GM18909 (cell line): ENCODE data around the gene ADORA2B.
"Not testable (repeated sequence)": the region's sequence is repeated elsewhere in the genome, so short reads cannot be mapped to it uniquely, and the experiment has no call there.

Experiments used
- ATAC-seq: cut with Tn5 transposase; IDR thresholded peaks from one replicate; pipeline ENCODE4 v1.9.1; 2021; ENCODE audit warnings: mild to moderate bottlenecking; ENCODE audit not compliant: unreplicated experiment, poor library complexity

Gene ADORA2B

DNA sequence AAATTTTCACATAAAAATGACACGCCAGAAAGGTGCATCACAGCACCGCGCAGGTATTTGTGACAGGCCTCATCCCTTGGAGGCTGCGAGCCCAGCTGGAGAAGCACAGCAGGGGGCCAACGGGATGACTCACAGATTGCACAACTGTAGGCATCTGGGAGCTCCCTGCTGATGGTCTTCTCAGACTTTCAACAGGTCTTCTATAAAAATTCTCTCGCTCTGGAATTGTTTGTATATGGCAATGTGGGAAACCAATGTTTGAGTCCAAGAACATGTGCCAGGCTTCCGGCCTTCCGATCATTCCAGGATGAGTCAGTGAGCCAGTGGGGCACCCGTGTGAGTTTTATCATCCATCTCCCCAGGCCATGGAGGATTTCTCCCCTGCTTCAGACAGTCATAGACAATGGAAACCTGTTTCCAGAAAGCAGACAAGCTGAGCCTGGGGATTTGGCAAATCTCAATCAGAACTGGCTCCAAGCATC lies 24.1 kb upstream of the ADORA2B start:
- no peak for ATAC-seq

- ATAC-seq = no peak
Measured at GRCh38 chr17:15921640-15922039, 23.3 kb upstream of the ADORA2B start.

DNA sequence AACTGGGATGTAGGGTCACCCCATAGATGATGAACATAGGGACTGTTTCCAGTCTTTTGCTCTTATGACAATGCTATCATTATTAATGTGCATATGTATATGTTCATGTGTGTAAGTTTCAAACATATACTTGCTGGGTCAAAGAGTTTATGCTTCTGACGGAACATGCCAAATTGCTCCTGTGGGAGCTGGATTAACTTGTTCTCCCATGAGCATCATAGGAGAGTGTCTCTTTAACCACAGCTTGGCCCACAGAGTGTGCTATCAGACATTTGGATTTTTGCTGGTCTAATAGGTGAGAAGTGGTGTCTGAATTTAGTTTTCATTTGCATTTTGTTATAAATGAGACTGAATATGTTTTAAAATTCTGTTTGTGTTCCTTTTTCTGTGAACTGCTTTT lies 22.3 kb upstream of the ADORA2B start:
- no peak for ATAC-seq

DNA sequence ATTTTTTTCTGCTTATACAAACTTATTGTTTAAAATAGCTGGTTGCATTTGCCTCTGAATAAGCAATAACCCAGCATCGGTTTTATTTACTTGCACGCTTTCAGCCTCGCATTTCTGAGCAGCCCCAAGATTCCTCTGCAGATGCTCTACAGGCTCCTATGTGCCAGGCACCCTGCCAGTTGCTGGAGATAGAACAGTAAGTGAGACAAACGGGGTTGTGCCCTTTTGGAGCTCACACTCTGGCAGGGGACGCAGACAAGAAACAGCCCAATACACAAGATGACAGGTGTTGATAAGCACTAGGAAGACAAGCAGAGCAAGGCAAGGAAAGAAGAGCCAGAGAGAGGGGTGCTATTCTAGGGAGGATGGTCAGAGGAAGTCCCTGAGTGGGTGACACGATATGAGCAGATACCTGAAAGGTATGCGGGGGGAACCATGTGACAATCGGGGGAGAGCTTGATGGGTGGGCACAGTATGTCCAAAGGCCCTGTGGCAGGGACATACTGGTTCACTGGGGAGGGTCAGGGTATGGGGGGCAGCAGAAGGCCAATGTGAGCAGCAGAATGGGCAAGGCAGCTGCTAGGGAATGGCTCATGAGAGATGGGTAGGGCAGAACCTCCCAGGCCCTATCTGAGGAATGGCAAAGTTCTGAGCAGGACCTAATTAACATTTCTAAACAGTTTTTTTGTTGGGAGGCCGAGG lies 18.7 kb upstream of the ADORA2B start:
- no peak for ATAC-seq

- no peak for ATAC-seq
Measured at GRCh38 chr17:15928286-15928785, 16.6 kb upstream of the ADORA2B start.

GRCh38 chr17:15929941-15930340 lies 15.0 kb upstream of the ADORA2B start:
- ATAC-seq = no peak

GRCh38 chr17:15930426-15930825 lies 14.5 kb upstream of the ADORA2B start:
- ATAC-seq = no peak

DNA sequence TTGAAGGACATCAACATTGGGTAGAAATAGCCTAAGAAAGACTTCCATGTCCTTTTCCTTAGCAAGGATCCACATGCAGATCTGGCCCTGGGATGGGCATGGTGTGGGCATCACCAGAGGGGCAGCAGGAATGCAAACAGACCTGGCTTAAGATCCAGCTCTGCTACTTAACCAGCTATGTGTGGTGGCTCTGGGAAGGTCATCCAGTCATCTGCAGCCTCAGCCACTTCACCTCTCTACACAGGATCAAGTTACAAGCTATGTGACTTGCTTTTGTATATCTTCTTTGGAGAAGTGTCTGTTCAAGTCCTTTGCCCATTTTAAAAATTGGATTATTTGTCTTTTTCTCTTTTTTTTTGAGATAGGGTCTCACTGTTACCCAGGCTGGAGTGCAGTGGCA lies 13.5 kb upstream of the ADORA2B start:
- ATAC-seq = no peak

DNA sequence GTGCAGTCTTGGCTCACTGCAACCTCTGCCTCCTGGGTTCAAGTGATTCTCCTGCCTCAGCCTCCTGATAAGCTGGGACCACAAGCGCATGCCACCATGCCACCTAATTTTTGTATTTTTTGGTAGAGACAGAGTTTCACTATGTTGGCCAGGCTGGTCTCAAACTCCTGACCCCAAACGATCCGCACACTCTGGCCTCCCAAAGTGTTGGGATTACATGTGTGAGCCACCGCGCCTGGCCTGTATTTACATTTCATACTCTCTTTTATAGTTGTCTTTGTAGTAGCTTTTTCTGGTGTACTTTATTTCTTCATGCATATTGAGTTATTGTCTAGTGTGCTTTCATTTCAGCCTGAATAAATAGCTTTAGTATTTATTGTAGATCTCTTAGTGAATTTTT lies 10.1 kb upstream of the ADORA2B start:
- no peak for ATAC-seq

DNA sequence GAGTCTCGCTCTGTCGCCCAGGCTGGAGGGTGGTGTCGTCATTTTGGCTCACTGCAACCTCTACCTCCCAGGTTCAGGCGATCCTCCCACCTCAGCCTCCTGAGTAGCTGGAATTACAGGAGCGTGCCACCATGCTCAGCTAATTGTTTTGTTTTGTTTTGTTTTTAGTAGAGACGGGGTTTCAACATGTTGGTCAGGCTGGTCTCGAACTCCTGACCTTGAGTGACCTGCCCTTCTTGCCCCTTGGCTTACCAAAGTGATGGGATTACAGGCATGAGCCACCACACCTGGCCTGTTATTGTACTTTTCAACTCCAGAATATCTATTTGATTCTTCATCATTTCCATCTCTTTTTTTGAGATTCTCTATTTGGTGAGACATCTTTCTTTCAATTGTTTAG lies 9.0 kb upstream of the ADORA2B start:
- ATAC-seq = no peak

GRCh38 chr17:15936481-15936880 lies 8.4 kb upstream of the ADORA2B start:
- ATAC-seq = not testable (repeated sequence)

DNA sequence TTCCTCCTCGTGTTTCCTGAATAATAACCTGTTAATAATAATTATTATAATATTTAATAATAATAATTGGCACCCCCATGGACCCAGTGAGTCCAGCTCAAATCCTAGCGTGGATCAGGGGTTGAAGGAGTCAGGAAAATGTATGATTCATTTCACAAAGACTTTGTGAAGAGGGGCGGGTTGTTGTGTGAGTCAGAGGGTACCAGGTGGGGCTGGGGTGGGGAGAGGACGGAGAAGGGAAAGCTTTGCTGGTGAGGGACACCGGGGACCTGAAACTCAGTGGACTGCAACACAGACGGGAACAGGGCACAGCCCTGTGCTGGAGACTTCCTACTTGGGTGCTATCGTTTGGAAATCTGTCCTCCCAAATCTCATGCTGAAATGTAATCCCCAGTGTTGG lies 3.1 kb upstream of the ADORA2B start:
- no peak for ATAC-seq

- ATAC-seq = no peak
Measured at GRCh38 chr17:15942207-15942833, 2.6 kb upstream of the ADORA2B start.

GRCh38 chr17:15943971-15944758 lies 765 bp upstream of the ADORA2B start:
- ATAC-seq = no peak

DNA sequence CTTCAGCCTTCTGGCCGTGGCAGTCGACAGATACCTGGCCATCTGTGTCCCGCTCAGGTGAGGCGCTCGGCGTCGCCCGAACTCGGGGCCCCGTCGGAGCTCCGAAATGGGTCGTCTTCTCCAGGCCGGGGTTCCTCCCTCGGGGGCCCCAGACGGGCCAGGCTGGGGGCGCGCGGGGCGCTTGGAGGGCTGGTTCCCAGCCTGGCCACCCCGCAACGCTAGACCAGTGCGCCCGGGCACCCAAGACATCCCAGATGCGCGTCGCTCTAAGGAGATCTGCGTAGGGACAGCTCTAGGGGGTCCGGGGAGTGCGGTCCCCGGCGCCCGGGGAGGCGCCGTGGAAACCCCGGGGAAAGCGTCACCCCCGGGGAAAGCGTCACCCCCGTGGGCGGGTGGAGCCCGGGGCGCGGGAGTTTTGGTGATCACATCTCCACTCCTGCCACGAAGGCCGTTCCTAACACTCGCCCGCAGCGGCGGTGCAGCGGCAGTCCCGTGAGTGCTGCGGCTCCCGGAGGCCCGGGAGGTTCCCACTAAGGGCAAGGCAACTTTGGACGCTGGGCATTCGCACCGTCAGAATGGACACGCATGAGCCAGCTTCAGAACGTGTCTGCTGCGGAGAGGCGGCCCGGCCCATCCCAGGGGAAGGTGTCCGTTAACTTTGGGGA lies 729 bp downstream of the ADORA2B start:
- no peak for ATAC-seq

DNA sequence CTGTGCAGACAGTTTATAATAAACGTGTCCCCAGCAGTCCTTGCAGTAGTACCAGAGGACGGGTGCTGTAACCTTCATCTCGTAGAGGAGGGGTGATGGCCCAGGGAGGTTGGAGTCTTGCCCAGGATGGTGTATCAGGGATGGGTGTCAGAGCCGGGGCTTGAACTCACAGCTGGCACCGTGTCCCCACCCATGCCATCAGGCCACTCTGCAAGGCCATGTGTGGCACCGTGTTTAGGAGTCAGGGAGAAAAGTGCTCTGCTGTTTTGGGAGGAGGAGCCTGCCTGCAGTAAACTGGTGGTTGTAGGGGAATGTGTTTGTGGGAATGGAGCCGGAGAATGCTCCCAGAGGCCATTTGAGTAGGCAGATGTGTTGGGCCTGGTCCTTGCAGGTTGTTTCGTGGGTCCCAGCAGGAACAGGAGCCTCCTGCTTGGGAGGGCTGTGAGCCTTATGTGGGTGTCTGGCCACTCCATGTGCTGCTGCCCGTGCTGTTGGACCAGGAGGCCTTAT lies 1.7 kb downstream of the ADORA2B start:
- ATAC-seq = no peak

- ATAC-seq = no peak
Measured at GRCh38 chr17:15947271-15947670, 2.3 kb downstream of the ADORA2B start.

- ATAC-seq = no peak
Measured at GRCh38 chr17:15947976-15948752, 3.2 kb downstream of the ADORA2B start.

DNA sequence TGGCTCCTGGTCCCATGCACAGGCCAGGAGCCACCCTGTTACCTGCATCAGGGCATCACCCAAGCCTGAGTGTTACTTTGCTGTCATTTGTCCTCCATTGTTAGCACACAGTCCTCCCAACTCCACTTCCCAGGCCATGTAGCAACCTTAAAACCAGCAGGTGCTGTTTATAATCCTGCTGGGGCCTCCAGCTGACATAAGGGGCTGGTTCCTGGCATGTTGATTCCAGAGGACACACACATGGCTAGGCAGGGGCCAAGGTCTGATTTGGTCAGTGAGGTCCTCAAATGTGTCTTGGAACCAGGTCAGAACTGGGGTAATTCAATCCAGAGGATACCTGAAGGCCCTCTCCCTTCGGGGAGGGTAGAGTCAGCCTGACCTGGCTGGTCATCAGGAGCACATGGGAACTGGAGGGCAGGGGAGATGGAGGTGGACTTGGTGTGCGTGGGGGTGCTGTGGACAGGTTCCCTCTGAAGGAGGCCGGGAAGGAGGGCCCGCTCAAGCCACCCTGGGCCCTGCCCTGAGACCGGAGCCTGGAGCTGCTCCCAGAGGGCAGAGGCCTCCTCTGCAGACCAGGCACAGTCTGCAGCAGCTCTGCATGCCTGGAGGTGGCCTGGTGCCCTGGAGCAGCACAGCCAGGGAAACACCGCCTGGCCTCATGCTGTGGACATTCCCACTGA lies 6.6 kb downstream of the ADORA2B start:
- ATAC-seq = no peak
